ENCODE data around the gene INSR. TPM values are rescaled to one million over a fixed set of nuclear protein-coding genes. Genes with fewer than 3 reads are reported as not detected.

Gene INSR
- 17.4 and 20.9 TPM in 2 replicates for total RNA-seq

GRCh38 chr19:7293762-7294557 is at the start of gene INSR:
Gene INSR (minus strand): TSS chr19:7294414. CDS start chr19:7293891, 523 bp downstream.

DNA sequence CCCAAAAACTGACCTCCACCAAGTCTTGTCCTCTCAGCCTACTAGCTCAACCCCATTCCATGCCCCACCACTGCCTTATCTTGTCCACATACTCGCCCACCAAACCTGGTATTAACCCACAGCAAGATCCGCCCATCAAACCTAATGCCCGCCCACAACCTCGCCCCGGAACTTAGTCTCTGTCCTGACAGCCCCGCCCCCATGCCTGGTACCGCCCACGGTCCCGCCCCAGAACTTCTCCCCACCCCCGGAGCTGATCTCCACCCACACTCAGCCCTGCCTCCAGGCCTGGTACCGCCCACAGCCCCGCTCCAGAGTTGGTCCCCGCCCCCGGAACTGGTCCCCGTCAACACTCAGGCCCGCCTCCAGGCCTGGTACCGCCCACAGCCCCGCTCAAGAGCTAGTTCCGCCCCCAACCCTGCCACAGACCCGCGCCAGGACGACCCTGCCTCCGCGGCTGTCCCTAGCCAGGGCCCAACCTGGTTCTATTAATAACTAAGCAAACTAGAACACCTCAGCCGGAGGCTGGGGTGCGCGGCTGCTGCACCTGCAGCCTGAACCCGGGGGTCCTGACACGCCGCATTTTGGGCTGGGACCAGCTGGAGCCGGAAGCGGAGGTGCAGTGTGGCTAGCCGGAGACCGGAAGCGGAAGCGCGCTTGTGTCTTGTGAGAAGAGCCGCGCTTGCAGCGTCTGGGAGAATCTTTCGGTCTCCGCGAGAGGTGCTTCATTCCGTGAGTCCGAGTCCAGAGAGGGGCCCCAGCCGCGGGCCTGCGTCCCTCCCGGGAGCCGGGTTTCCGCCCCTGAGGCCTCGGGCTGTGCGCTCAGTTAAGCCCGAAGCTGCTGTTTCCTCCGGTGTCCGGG is 224.9 kb downstream of the INSR start, which contains the start of gene ZNF557:
Gene ZNF557, plus strand, starts transcription at position 662 of the 862 bp plus-strand sequence. CDS start 5,372 bp downstream, outside the sequence.

Other genes starting within 250 kb of the INSR start
- gene MBD3L2, start 245.1 kb downstream of the INSR start, total RNA-seq = not detected in 2 replicates
- gene MBD3L3, start 235.7 kb downstream of the INSR start, total RNA-seq = not detected in 2 replicates
- 20.0 and 22.4 TPM in 2 replicates for gene ZNF557, start 224.7 kb downstream of the INSR start, total RNA-seq
- 22.6 and 23.2 TPM in 2 replicates for gene ARHGEF18, start 54.5 kb upstream of the INSR start, total RNA-seq
- 1.7 and 2.9 TPM in 2 replicates for gene PEX11G, start 194.6 kb upstream of the INSR start, total RNA-seq
- gene ZNF358, start 221.7 kb upstream of the INSR start, total RNA-seq = 18.5 and 22.7 TPM in 2 replicates
- 5.7 and 8.4 TPM in 2 replicates for gene MCOLN1, start 228.2 kb upstream of the INSR start, total RNA-seq
- gene PNPLA6, start 241.3 kb upstream of the INSR start, total RNA-seq = 57.8 and 64.2 TPM in 2 replicates